Esophagus squamous epithelium (tissue), 4 donors: ENCODE measurements around the gene TSC2.
"Not testable (repeated sequence)": the region's sequence is repeated elsewhere in the genome, so short reads cannot be mapped to it uniquely, and the experiment has no call there.

Experiments used
- POLR2A ChIP-seq, 4 donors: fragments of 450-650 bp; IDR thresholded peaks; one replicate each; pipeline ENCODE4 v1.6.1; 2017; ENCODE audit warnings: antibody characterized with exemption in 4 of 4, mild to moderate bottlenecking in 4 of 4, moderate library complexity in 3 of 4
- TF ChIP-seq, protein P1 (sequence below), 6 experiments: fragments of 450-650 bp in 4 of 6; fragments of 200-600 bp in 2 of 6; sonication (generic) in 2 of 6; IDR thresholded peaks; one replicate each; pipeline ENCODE4 v1.5.1; 2016 to 2019; ENCODE audit warnings: antibody characterized with exemption in 6 of 6, mild to moderate bottlenecking in 4 of 6, moderate library complexity in 4 of 6

DNA sequence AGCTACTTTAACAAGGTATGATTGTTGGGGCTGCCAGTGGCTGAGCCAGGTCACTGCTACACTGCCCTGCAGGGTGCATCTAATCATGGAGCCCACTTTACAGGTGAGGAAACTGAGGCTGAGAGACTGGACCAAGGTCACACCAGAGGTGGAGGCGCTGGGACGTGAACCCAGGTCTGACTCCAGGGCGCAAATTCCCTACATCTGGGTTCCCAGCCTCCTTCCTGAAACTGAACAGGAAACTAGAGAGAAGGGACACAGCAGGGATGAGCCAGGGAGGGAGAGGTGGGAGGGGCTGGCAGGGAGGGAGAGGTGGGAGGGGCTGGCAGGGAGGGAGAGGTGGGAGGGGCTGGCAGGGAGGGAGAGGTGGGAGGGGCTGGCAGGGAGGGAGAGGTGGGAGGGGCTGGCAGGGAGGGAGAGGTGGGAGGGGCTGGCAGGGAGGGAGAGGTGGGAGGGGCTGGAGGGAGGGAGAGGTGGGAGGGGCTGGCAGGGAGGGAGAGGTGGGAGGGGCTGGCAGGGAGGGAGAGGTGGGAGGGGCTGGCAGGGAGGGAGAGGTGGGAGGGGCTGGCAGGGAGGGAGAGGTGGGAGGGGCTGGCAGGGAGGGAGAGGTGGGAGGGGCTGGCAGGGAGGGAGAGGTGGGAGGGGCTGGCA is 80.0 kb downstream of the TSC2 start:
- TF ChIP-seq, protein P1, sequence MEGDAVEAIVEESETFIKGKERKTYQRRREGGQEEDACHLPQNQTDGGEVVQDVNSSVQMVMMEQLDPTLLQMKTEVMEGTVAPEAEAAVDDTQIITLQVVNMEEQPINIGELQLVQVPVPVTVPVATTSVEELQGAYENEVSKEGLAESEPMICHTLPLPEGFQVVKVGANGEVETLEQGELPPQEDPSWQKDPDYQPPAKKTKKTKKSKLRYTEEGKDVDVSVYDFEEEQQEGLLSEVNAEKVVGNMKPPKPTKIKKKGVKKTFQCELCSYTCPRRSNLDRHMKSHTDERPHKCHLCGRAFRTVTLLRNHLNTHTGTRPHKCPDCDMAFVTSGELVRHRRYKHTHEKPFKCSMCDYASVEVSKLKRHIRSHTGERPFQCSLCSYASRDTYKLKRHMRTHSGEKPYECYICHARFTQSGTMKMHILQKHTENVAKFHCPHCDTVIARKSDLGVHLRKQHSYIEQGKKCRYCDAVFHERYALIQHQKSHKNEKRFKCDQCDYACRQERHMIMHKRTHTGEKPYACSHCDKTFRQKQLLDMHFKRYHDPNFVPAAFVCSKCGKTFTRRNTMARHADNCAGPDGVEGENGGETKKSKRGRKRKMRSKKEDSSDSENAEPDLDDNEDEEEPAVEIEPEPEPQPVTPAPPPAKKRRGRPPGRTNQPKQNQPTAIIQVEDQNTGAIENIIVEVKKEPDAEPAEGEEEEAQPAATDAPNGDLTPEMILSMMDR (IDR thresholded peaks at IDR 0.05): not testable (repeated sequence)
- TF ChIP-seq POLR2A (IDR thresholded peaks at IDR 0.05): peak in 1 of 4 donors; percentile 50
